LNCaP clone FGC (cell line): Measurements from ENCODE around the gene ZNF699.
A peak's percentile ranks its signal among the peaks of the same experiment; 100 is the strongest.
"Not testable (repeated sequence)": the region's sequence is repeated elsewhere in the genome, so short reads cannot be mapped to it uniquely, and the experiment has no call there.

ENCODE experiments used
- DNase-seq: peaks from one replicate; pipeline ENCODE4 v3.0.0-alpha.2; 2011; ENCODE audit warnings: low read depth
- H3K4me3 ChIP-seq: 2 replicates; pipeline ENCODE4 v1.5.1; 2011; ENCODE audit warnings: mild to moderate bottlenecking, low read depth, low read length, control low read depth
- CTCF ChIP-seq: IDR thresholded peaks from 2 replicates; pipeline ENCODE4 v1.5.1; 2012; ENCODE audit warnings: mild to moderate bottlenecking; ENCODE audit not compliant: control insufficient read depth, insufficient read depth; ENCODE audit errors: extremely low read depth

The ZNF699 gene

GRCh38 chr19:9342610-9343304 lies 33.1 kb upstream of the ZNF699 start:
- H3K4me3 ChIP-seq = no peak overlapping the region
- no peak for TF ChIP-seq CTCF
- DNase-seq = no peak

- no peak for TF ChIP-seq CTCF
- H3K4me3 ChIP-seq = no peak overlapping the region
- DNase-seq = no peak
These were observed 20.4 kb upstream of the ZNF699 start for GRCh38 chr19:9329999-9330398.

GRCh38 chr19:9324584-9324962 lies 14.9 kb upstream of the ZNF699 start:
- TF ChIP-seq CTCF = no peak
- DNase-seq = no peak

GRCh38 chr19:9323919-9324583 lies 14.4 kb upstream of the ZNF699 start, which contains the start of gene ZNF559:
Gene ZNF559 (plus strand): TSS chr19:9324179. CDS start chr19:9338550, 14,371 bp downstream.
- TF ChIP-seq CTCF = 0 out of 2 replicates have a peak, but pooled peaks have one; percentile 9
- DNase-seq = peak; percentile 90
- H3K4me3 ChIP-seq = peak within 1 kb of the TSS; percentile 97

More at GRCh38 chr19:9324584-9324962, 14.9 kb upstream of the ZNF699 start:
- peak overlapping the region; percentile 97 for H3K4me3 ChIP-seq

GRCh38 chr19:9323557-9323918 lies 13.9 kb upstream of the ZNF699 start:
- no peak for TF ChIP-seq CTCF
- peak; percentile 80 for DNase-seq
- peak overlapping the region; percentile 97 for H3K4me3 ChIP-seq

- not testable (repeated sequence) for DNase-seq, H3K4me3 ChIP-seq
These were observed 12.6 kb upstream of the ZNF699 start for GRCh38 chr19:9322201-9322600.

GRCh38 chr19:9321756-9322155 lies 12.1 kb upstream of the ZNF699 start:
- DNase-seq, H3K4me3 ChIP-seq: not testable (repeated sequence)

- no peak for TF ChIP-seq CTCF
- no peak overlapping the region for H3K4me3 ChIP-seq
- no peak for DNase-seq
These were observed 11.7 kb upstream of the ZNF699 start for GRCh38 chr19:9321338-9321737.
